ENCODE measurements around the gene LMAN1. TPM values are rescaled to one million over a fixed set of nuclear protein-coding genes. Genes with fewer than 3 reads are reported as not detected.
A peak's percentile ranks its signal among the peaks of the same experiment; 100 is the strongest.

The LMAN1 gene
- total RNA-seq, 1 donor from 2014 or later: 141 TPM

DNA sequence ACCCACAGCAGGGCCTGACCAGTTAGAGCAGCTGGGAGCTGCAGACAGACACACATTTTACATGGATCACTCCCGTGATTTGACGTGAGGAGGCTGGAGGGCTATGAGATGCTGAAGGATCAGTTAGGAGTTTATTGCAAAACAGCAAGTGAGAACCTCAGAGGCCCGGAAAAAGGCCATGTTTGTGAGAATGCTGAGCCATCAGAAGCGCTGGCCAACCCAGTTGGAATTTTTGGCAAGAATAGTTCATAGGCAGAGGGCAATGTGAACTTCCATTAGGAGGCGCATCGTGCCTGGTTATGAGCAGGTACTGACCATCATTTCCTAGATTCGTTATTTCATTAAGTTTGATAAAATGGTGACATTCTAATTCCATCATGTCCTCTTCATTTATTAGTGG is 23.3 kb upstream of the LMAN1 start:
- no peaks in the 10 kb centered on the region for H3K36me3 Mint-ChIP-seq (ENCODE audit: low read depth)
- no peaks in the 10 kb centered on the region for H3K9me3 Mint-ChIP-seq

DNA sequence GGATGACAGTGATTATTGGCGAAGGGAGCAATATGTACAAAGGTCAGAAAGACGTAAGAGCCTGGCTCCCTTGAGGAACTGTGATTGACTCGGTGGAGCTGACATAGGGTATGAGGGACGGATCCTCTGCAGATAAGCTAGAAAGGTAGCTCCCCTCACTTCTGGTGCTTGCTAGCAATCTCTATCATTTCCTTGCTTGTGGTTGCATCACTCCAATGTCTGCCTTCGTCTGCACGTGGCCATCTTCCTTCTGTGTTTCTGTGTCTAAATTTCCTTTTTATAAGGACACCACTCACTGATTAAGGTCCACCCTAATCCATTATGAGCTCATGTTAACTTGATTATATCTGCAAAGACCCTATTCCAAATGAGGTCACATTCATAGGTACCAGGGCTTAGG is 22.9 kb upstream of the LMAN1 start:
- intact Hi-C loops (cut with micrococcal nuclease): no loop called here
- H3K9me3 Mint-ChIP-seq: no peaks in the 10 kb centered on the region
- H3K27ac Mint-ChIP-seq: no peak overlapping the region
- no peak overlapping the region for H3K4me3 Mint-ChIP-seq (ENCODE audit: low read depth)
- H3K4me1 Mint-ChIP-seq (ENCODE audit: low read depth): peaks cover 9% of the 10 kb centered on the region
- H3K36me3 Mint-ChIP-seq (ENCODE audit: low read depth): no peaks in the 10 kb centered on the region
- H3K27me3 Mint-ChIP-seq (ENCODE audit: low read depth): peaks cover 10% of the 10 kb centered on the region
- DNase-seq (ENCODE audit: low spot score): no peak

More for the DNA sequence above, 23.3 kb upstream of the LMAN1 start:
- Mint-ChIP-seq H3K27me3 (ENCODE audit: low read depth) (peaks cover 10% of the 10 kb centered on the region), H3K4me3 (ENCODE audit: low read depth) (no peak overlapping the region), H3K27ac (no peak overlapping the region), H3K4me1 (ENCODE audit: low read depth) (peaks cover 8% of the 10 kb centered on the region)
- intact Hi-C loops (cut with micrococcal nuclease): no loop called here
- DNase-seq (ENCODE audit: low spot score): no peak

DNA sequence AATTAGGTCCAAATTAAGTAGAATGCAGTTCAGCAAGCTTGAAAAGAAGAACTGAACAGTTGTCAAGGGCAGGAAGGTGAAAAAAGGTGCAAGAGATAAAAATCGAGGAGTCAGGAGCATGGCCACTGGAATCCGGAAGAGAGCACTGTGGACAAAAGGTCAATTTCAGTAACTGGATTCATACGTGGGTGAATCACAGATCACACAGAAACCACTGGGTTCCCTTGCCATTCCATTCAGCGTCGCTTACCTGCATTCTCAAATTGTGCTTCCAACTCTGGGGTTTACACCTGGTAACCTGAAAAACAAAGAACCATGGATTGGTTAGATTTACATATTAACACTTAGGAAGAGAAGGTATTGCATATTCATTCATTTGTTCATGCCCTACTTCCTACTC is 21.6 kb upstream of the LMAN1 start:
- H3K9me3 Mint-ChIP-seq: no peaks in the 10 kb centered on the region
- H3K4me1 Mint-ChIP-seq (ENCODE audit: low read depth): peaks cover 9% of the 10 kb centered on the region
- H3K27me3 Mint-ChIP-seq (ENCODE audit: low read depth): peaks cover 10% of the 10 kb centered on the region
- intact Hi-C loops (cut with micrococcal nuclease): no loop called here
- no peak overlapping the region for H3K27ac Mint-ChIP-seq
- DNase-seq (ENCODE audit: low spot score): no peak
- no peak overlapping the region for H3K4me3 Mint-ChIP-seq (ENCODE audit: low read depth)
- no peaks in the 10 kb centered on the region for H3K36me3 Mint-ChIP-seq (ENCODE audit: low read depth)

DNA sequence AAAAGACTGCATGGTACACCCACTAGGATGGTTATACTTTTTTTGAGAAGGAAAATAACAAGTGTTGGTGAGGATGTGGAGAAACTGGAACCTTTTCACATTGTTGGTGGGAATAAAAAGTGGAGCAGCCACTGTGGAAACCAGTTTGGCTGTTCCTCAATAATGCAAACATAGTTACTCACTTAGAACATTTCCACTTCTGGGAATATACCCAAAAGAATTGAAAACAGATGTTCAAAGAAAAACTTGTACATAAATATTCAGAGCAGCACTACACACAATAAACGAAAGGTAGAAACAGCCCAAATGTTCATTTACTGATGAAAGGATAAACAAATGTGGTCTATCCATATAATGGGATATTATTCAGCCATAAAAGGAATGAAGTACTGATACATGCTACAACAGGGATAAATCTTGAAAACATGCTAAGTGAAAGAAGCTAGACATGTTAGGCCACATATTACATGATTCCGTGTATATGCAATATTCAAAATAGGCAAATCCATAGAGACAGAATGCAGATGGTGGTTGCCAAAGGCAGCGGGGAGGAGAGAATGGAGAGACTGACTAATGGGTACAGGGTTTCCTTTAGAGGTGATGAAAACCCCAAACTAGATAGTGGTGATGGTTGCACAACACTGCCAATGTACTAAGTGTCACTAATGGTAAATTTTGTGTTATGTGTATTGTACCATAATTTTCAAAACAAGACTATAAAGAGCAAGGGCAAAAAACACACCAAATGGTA is 20.9 kb upstream of the LMAN1 start:
- no peak overlapping the region for H3K4me3 Mint-ChIP-seq (ENCODE audit: low read depth)
- peaks cover 9% of the 10 kb centered on the region for H3K4me1 Mint-ChIP-seq (ENCODE audit: low read depth)
- DNase-seq (ENCODE audit: low spot score): no peak
- no peak overlapping the region for H3K27ac Mint-ChIP-seq
- H3K9me3 Mint-ChIP-seq: no peaks in the 10 kb centered on the region
- H3K36me3 Mint-ChIP-seq (ENCODE audit: low read depth): no peaks in the 10 kb centered on the region
- intact Hi-C loops (cut with micrococcal nuclease): no loop called here
- peaks cover 10% of the 10 kb centered on the region for H3K27me3 Mint-ChIP-seq (ENCODE audit: low read depth)

DNA sequence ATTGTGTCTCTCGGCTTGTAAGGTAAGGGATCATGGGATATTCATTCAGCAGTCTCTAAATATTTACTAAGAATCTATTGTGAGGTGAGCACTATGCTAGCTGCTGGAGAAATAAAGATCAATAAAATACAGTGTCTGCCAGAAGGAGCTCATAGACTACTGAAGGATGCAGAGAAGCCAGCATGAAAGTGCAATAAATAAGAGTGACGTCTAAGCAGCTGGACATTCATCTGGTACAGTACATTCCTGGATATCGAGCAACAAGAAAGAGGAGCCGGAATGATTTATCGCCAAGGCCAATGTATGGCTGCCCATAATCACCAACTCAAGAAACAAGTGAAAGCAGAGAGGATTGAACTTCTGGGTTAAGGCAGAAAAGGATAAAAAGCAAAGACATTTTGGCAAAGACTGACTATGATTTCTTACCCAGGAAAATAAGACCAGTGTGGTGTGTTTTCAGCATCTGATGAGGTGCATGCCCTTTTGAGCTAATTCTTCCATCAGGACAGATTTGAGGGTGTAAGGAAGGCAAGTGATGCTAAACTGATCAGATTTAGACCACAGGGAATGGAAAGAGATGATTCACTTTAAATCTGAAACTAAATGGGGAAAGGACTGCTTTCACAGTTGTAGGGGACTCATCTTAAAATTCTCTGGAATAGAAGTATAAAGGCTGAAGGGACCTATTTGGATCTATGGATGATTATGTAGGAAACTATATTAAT is 18.7 kb upstream of the LMAN1 start:
- no peaks in the 10 kb centered on the region for H3K36me3 Mint-ChIP-seq (ENCODE audit: low read depth)
- no peak overlapping the region for H3K4me3 Mint-ChIP-seq (ENCODE audit: low read depth)
- H3K27me3 Mint-ChIP-seq (ENCODE audit: low read depth): peaks cover 12% of the 10 kb centered on the region
- intact Hi-C loops (cut with micrococcal nuclease): loop anchor here (1.0 kb wide), 1 partner anchor 19 kb away; no protein-coding TSS in a partner anchor
- no peaks in the 10 kb centered on the region for H3K9me3 Mint-ChIP-seq
- peaks cover 15% of the 10 kb centered on the region for H3K4me1 Mint-ChIP-seq (ENCODE audit: low read depth)
- no peak overlapping the region for H3K27ac Mint-ChIP-seq
- no peak for DNase-seq (ENCODE audit: low spot score)

DNA sequence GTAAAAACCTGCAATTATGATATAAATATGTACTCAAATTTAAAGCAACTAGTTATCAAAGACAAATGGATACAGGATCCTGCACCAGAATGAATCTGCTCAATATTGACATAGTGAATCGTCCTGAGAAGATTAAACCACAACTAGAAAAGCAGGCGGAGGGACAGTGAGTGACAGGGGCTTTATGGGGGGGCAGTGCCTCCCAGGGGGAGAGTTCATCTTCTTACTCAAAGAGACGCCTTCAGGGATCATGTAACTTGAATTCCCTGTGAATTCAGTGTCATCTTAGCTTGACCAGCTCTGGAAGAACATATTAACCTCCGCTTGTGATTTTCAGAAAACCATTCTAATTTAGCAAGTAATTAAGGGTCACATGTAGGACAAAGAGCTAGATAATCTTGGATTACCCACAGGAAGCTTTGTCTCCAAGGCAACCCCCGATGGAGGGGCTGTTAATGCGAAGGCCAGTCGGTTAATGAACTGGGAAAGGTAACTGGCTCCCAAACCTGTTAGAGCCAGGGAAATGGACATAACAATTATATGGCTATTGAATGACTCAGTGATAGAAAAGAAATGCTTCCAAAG is 17.4 kb upstream of the LMAN1 start:
- H3K36me3 Mint-ChIP-seq (ENCODE audit: low read depth): no peaks in the 10 kb centered on the region
- peaks cover 15% of the 10 kb centered on the region for H3K4me1 Mint-ChIP-seq (ENCODE audit: low read depth)
- peaks cover 13% of the 10 kb centered on the region for H3K27me3 Mint-ChIP-seq (ENCODE audit: low read depth)
- intact Hi-C loops (cut with micrococcal nuclease): no loop called here
- DNase-seq (ENCODE audit: low spot score): no peak
- H3K9me3 Mint-ChIP-seq: no peaks in the 10 kb centered on the region
- H3K4me3 Mint-ChIP-seq (ENCODE audit: low read depth): no peak overlapping the region
- H3K27ac Mint-ChIP-seq: no peak overlapping the region

DNA sequence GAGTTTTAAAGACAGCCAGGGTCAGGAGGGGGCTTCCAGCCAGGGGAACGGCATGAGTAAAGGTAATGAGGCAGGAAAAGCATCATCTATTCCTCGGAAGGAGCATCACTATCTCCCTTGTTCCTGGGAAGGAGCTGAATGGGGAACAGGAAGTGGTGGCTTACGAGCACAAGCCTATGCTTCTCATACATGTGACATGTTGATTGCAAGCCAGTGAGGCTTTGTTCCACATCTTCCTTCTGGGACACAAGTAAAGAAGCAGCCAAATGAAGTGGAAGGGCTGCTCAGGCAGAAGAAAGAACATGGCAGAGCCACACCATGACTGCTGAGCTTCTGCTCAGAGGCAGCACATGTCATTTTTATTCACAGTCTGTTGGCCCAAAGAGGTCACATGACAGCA is 15.1 kb upstream of the LMAN1 start:
- peaks cover 15% of the 10 kb centered on the region for H3K4me1 Mint-ChIP-seq (ENCODE audit: low read depth)
- no peak overlapping the region for H3K27ac Mint-ChIP-seq
- H3K36me3 Mint-ChIP-seq (ENCODE audit: low read depth): no peaks in the 10 kb centered on the region
- H3K4me3 Mint-ChIP-seq (ENCODE audit: low read depth): no peak overlapping the region
- no peak for DNase-seq (ENCODE audit: low spot score)
- intact Hi-C loops (cut with micrococcal nuclease): no loop called here
- peaks cover 14% of the 10 kb centered on the region for H3K27me3 Mint-ChIP-seq (ENCODE audit: low read depth)
- H3K9me3 Mint-ChIP-seq: no peaks in the 10 kb centered on the region

DNA sequence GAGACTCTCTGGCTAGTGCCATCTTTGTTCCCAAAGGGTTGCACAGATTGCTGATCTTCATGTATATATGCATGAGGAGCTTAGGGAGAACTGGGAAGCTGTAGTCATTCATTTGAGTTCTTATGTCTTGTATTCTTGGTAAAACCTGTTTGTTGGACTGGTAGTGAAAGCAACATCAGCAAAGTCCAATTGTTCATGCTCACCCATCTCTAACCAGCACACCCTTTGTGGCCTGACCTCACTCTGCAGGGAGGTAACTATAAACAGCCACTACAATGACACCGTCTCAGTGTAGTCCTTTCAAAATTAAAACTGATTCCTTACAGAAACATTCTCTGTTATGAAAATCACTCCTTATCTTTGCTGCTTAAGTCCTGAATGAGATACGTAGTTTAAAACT is 13.9 kb upstream of the LMAN1 start:
- intact Hi-C loops (cut with micrococcal nuclease): no loop called here
- Mint-ChIP-seq H3K4me3 (ENCODE audit: low read depth) (no peak overlapping the region), H3K27ac (no peak overlapping the region), H3K27me3 (ENCODE audit: low read depth) (peaks cover 10% of the 10 kb centered on the region), H3K4me1 (ENCODE audit: low read depth) (peaks cover 13% of the 10 kb centered on the region), H3K9me3 (no peaks in the 10 kb centered on the region), H3K36me3 (ENCODE audit: low read depth) (no peaks in the 10 kb centered on the region)
- no peak for DNase-seq (ENCODE audit: low spot score)

DNA sequence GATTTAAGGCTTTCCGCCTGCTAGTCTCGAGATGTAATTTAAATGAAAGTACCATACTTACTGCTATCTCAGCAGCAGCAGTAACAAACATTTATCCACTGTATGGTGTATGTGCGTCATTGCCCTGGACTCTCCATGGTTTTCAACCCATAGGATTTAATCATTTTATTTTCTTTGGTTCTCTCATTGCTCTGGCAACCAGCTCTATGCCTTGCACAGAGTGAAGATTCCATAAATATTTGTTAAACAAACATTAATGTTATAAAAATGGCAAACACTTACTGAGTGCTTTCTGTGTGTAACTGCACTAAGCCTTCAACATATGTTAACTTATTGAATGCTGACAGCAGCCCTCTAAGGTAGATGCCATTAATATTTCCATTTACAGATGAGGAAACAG is 1.3 kb upstream of the LMAN1 start:
- no peak overlapping the region for H3K27ac Mint-ChIP-seq
- H3K27me3 Mint-ChIP-seq (ENCODE audit: low read depth): peaks cover 14% of the 10 kb centered on the region
- H3K9me3 Mint-ChIP-seq: no peaks in the 10 kb centered on the region
- H3K4me1 Mint-ChIP-seq (ENCODE audit: low read depth): peaks cover 25% of the 10 kb centered on the region
- peaks cover 21% of the 10 kb centered on the region for H3K36me3 Mint-ChIP-seq (ENCODE audit: low read depth)
- no peak for DNase-seq (ENCODE audit: low spot score)
- intact Hi-C loops (cut with micrococcal nuclease): no loop called here
- H3K4me3 Mint-ChIP-seq (ENCODE audit: low read depth): peak overlapping the region; percentile 64

DNA sequence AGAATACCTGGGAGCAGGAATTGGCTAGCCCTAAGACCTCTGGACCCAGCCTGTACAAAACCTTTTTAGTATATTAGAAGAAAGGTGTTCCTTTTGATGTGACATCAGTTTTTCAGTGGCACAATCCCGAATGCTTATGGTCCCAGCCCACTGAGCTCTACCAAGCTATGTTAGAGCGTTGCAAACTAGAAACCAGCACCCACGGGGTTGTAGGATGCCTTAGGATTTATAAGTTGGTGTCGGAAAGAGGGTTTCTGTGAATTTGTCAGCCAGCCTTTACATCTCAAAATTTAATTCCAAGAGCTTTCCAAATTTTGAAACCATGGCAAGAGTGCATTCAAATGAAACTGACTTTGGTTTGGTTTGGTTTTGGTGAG is 499 bp upstream of the LMAN1 start:
- DNase-seq (ENCODE audit: low spot score): no peak
- Mint-ChIP-seq H3K4me1 (ENCODE audit: low read depth) (peaks cover 28% of the 10 kb centered on the region), H3K27ac (no peak overlapping the region), H3K27me3 (ENCODE audit: low read depth) (peaks cover 13% of the 10 kb centered on the region), H3K9me3 (no peaks in the 10 kb centered on the region), H3K36me3 (ENCODE audit: low read depth) (peaks cover 29% of the 10 kb centered on the region), H3K4me3 (ENCODE audit: low read depth) (peak overlapping the region; percentile 64)
- intact Hi-C loops (cut with micrococcal nuclease): loop anchor here (1.0 to 5.0 kb wide), 4 partner anchors 43 to 687 kb away; partner anchors contain the start of genes MALT1 and SEC11C

DNA sequence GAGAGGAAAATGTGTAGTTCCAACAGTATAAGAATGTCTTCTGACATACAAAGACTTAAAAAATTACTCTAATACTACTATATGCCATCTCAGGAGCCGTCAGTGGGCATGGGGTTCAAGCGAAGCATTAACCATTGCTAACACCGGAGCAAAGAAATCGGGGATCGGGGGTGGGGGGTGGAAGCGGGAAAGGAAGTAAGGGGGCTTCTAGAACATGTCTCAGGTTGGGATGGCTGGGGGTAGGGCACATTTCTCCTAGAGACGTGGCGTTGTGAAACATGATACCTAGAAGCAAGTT is 702 bp downstream of the LMAN1 start:
- Mint-ChIP-seq H3K27me3 (ENCODE audit: low read depth) (peaks cover 5% of the 10 kb centered on the region), H3K9me3 (no peaks in the 10 kb centered on the region), H3K27ac (peak overlapping the region; percentile 100), H3K36me3 (ENCODE audit: low read depth) (peaks cover 33% of the 10 kb centered on the region), H3K4me3 (ENCODE audit: low read depth) (peak overlapping the region; percentile 100), H3K4me1 (ENCODE audit: low read depth) (peaks cover 29% of the 10 kb centered on the region)
- DNase-seq (ENCODE audit: low spot score): no peak
- intact Hi-C loops (cut with micrococcal nuclease): loop anchor here (1.0 to 5.0 kb wide), 4 partner anchors 20 to 686 kb away; partner anchors contain the start of gene MALT1

DNA sequence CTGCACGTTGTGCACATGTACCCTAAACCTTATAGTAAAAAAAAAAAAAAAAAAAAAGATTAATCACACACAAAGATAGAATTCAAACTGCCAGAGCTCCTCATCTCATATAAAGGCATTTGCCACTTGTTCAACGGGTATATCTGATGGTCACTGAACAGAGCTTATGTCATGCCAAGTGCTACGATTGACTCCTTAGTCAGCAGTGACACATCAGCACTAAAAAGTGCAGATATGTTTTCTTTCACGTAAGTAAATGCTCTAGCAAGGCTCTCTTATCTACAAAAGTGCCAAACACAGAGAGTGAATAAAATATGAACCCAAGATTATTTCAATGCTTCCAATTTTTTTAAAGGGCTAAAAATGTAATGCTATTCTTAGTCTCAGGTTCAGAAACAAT is 1.1 kb downstream of the LMAN1 start:
- no peaks in the 10 kb centered on the region for H3K9me3 Mint-ChIP-seq
- H3K36me3 Mint-ChIP-seq (ENCODE audit: low read depth): peaks cover 38% of the 10 kb centered on the region
- DNase-seq (ENCODE audit: low spot score): no peak
- intact Hi-C loops (cut with micrococcal nuclease): loop anchor here (1.0 to 5.0 kb wide), 4 partner anchors 20 to 686 kb away; partner anchors contain the start of gene MALT1
- H3K4me3 Mint-ChIP-seq (ENCODE audit: low read depth): peak overlapping the region; percentile 100
- H3K27ac Mint-ChIP-seq: peak overlapping the region; percentile 100
- H3K27me3 Mint-ChIP-seq (ENCODE audit: low read depth): peaks cover 2% of the 10 kb centered on the region
- H3K4me1 Mint-ChIP-seq (ENCODE audit: low read depth): peaks cover 34% of the 10 kb centered on the region

DNA sequence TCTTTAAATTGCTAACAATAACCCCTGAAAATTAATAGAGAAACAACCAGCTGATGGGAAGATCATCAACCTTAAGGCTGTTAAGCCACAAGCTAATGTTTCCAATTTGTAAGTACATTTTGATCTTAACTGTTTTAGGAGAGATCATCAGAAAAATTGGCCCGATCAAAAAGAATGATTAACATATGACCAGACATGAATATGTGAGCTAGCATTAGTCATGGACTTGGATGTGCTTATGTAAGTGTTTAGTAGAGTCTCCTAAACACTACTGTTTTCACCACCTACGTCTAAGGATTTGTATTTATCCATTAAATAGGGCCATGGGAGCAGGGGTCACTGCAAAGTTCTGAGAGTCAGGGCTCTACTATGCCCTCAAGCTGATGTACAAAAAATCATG is 4.3 kb downstream of the LMAN1 start:
- intact Hi-C loops (cut with micrococcal nuclease): loop anchor here (5.0 kb wide), 2 partner anchors 48 to 682 kb away; partner anchors contain the start of gene MALT1
- Mint-ChIP-seq H3K9me3 (no peaks in the 10 kb centered on the region), H3K4me3 (ENCODE audit: low read depth) (no peak overlapping the region), H3K36me3 (ENCODE audit: low read depth) (peaks cover 67% of the 10 kb centered on the region), H3K27ac (no peak overlapping the region), H3K27me3 (ENCODE audit: low read depth) (no peaks in the 10 kb centered on the region), H3K4me1 (ENCODE audit: low read depth) (peaks cover 41% of the 10 kb centered on the region)
- DNase-seq (ENCODE audit: low spot score): no peak
